GM20431 (cell line): Measurements from ENCODE around the gene PTPN4.

ENCODE experiments used
- in situ Hi-C: fragments of 300-500 bp; cut with MseI, MboI; formaldehyde crosslinking; loops from one replicate; pipeline ENCODE4 v1.15.0; 2020; ENCODE audit warnings: low sequenced_read_pairs; ENCODE audit not compliant: unreplicated experiment

Gene PTPN4

GRCh38 chr2:119731983-119732382 lies 27.7 kb upstream of the PTPN4 start:
- in situ Hi-C loops, result loop anchor here (25.0 kb wide), 1 partner anchor 430 kb away; no protein-coding TSS in a partner anchor

DNA sequence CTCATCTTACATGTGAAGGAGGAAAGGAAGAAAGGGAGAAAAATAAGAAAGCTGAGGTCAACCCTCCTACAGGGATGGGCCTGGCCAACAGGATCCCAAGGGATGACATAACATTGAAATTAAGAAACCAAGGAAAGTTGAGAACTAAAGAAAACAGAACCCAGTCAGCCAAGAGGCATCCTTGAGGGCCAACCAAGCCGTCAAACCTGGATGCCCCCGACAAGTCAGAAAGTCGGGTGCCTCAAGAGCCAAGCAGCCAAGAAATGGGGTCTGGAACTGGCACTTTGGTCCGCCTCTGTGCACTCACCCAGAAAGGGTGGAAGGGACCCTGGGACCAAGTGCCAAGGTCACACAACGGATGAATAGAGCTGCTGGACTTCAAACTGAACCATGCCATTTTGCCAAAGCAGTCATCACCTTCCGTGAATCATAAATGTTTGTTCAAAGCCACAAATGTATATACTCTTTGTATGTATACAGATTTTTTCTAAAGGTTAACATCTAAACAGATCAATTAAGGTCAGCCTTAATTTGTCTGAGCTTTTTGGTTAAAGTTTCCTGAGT lies 27.0 kb upstream of the PTPN4 start:
- in situ Hi-C loops, result loop anchor here (25.0 kb wide), 1 partner anchor 430 kb away; no protein-coding TSS in a partner anchor

GRCh38 chr2:119734047-119734446 lies 25.7 kb upstream of the PTPN4 start:
- in situ Hi-C loops, result loop anchor here (25.0 kb wide), 1 partner anchor 428 kb away; no protein-coding TSS in a partner anchor

GRCh38 chr2:119735565-119735964 lies 24.2 kb upstream of the PTPN4 start:
- in situ Hi-C loops, result loop anchor here (25.0 kb wide), 1 partner anchor 427 kb away; no protein-coding TSS in a partner anchor

- in situ Hi-C loops, result loop anchor here (25.0 kb wide), 1 partner anchor 426 kb away; no protein-coding TSS in a partner anchor
Observed at GRCh38 chr2:119736021-119736420, 23.7 kb upstream of the PTPN4 start.

GRCh38 chr2:119739580-119740255 lies 20.0 kb upstream of the PTPN4 start:
- in situ Hi-C loops, result loop anchor here (25.0 kb wide), 1 partner anchor 423 kb away; no protein-coding TSS in a partner anchor

DNA sequence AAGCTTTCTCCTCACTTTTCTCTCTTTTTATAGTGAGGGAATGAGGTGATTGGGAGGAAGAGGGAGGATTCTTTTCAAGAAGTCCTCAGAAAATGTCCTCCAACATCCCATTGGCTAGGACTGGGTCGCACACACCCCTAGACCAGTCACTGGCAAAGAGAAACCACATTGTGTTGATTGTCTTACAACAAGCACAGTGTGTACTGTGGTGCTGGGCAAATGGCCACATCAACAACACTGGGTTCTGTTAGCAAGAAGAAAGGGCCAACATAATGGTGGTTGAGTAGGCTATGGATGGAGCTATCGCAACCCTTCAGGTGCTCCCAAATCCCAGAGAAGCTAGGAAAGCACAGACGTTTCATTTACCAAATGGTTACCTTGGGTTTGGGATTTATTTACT lies 18.7 kb upstream of the PTPN4 start:
- in situ Hi-C loops, result loop anchor here (25.0 kb wide), 1 partner anchor 421 kb away; no protein-coding TSS in a partner anchor

GRCh38 chr2:119741868-119742267 lies 17.9 kb upstream of the PTPN4 start:
- in situ Hi-C loops, result loop anchor here (25.0 kb wide), 1 partner anchor 420 kb away; no protein-coding TSS in a partner anchor

GRCh38 chr2:119744335-119744939 lies 15.3 kb upstream of the PTPN4 start:
- in situ Hi-C loops, result loop anchor here (25.0 kb wide), 1 partner anchor 418 kb away; no protein-coding TSS in a partner anchor

GRCh38 chr2:119745566-119745965 lies 14.2 kb upstream of the PTPN4 start:
- in situ Hi-C loops, result loop anchor here (25.0 kb wide), 1 partner anchor 417 kb away; no protein-coding TSS in a partner anchor

- in situ Hi-C loops, result loop anchor here (25.0 kb wide), 1 partner anchor 415 kb away; no protein-coding TSS in a partner anchor
Observed at GRCh38 chr2:119746836-119747686, 12.7 kb upstream of the PTPN4 start.

GRCh38 chr2:119748135-119748534 lies 11.6 kb upstream of the PTPN4 start:
- in situ Hi-C loops, result loop anchor here (25.0 kb wide), 1 partner anchor 414 kb away; no protein-coding TSS in a partner anchor

- in situ Hi-C loops, result loop anchor here (25.0 kb wide), 1 partner anchor 413 kb away; no protein-coding TSS in a partner anchor
Observed at GRCh38 chr2:119749477-119750012, 10.2 kb upstream of the PTPN4 start.

GRCh38 chr2:119751706-119752105 lies 8.0 kb upstream of the PTPN4 start:
- in situ Hi-C loops, result no loop called here

GRCh38 chr2:119753041-119753929 lies 6.4 kb upstream of the PTPN4 start:
- in situ Hi-C loops, result no loop called here

GRCh38 chr2:119753930-119754321 lies 5.8 kb upstream of the PTPN4 start:
- in situ Hi-C loops, result no loop called here

DNA sequence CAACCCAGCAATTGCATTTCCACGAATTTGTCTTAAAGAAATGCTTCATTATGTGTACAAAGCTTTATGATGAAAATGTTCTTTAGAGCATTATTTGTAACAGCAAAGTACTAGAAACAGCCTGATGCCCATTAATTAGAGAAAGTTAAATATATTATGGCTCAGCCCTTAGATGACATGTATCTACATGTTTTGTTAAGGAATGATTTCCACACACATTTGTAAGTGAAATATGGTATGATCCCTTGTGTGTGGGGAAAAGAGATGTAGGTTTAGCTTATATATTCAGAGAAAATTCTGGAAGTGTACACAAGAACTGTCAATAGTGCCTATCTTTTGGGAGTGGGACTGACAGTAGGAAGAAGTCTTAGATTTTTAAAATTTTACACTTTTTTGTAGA lies 3.8 kb upstream of the PTPN4 start:
- in situ Hi-C loops, result no loop called here

GRCh38 chr2:119756837-119757236 lies 2.9 kb upstream of the PTPN4 start:
- in situ Hi-C loops, result no loop called here
